ENCODE results near the gene PDGFRB. TPM values are rescaled to one million over a fixed set of nuclear protein-coding genes. Genes with fewer than 3 reads are reported as not detected.

PDGFRB gene
- polyA plus RNA-seq, 1 donor (not counting 4 experiments of a cell fraction or from before 2014, with no cell fraction given): 0.14 TPM

- no peak overlapping the region for H2AFZ ChIP-seq (ENCODE audit: control insufficient read depth, low read length)
- dilution Hi-C loops (cut with MboI; ENCODE audit: extremely low pct_ligation_motif_present, low sequenced_read_pairs): no loop called here
- no peaks in the 10 kb centered on the region for H3K9me3 ChIP-seq (ENCODE audit: control insufficient read depth, low read depth, low read length)
- no peaks in the 10 kb centered on the region for H3K4me1 ChIP-seq (ENCODE audit: control insufficient read depth, extremely low read depth, insufficient read depth, low read length)
- no peaks in the 10 kb centered on the region for H3K79me2 ChIP-seq (ENCODE audit: control insufficient read depth, insufficient read depth, low read length)
- no peak overlapping the region for H3K27ac ChIP-seq (ENCODE audit: control insufficient read depth, insufficient read depth, low read length)
- no peaks in the 10 kb centered on the region for H3K36me3 ChIP-seq (ENCODE audit: control insufficient read depth in 2 of 2, extremely low read depth in 1 of 2, insufficient read depth in 2 of 2, low read length in 2 of 2)
- H4K20me1 ChIP-seq (ENCODE audit: control insufficient read depth, extremely low read depth, insufficient read depth, low read length): no peaks in the 10 kb centered on the region
- FAIRE-seq: no peak
- H3K4me2 ChIP-seq (ENCODE audit: control insufficient read depth, extremely low read depth, insufficient read depth, low read depth, low read length): no peak overlapping the region
- H3K9me1 ChIP-seq (ENCODE audit: control insufficient read depth, extremely low read depth, insufficient read depth, low read length): no peaks in the 10 kb centered on the region
- no peak for DNase-seq (ENCODE audit: low read depth, low spot score)
- peaks cover 39% of the 10 kb centered on the region for H3K27me3 ChIP-seq (ENCODE audit: control insufficient read depth, extremely low read depth, insufficient read depth, low read length)
- H3K4me3 ChIP-seq (ENCODE audit: control insufficient read depth in 2 of 3, extremely low read depth in 1 of 3, insufficient read depth in 2 of 3, low read depth in 1 of 3, low read length in 3 of 3): no peak overlapping the region
- no peak overlapping the region for H3K9ac ChIP-seq (ENCODE audit: control insufficient read depth, extremely low read depth, insufficient read depth, low read length)
- TF ChIP-seq EZH2 (IDR thresholded peaks at IDR 0.05; ENCODE audit: low read length) (no peak), CTCF (optimal IDR thresholded peaks at IDR 0.05 in 1 of 3, IDR thresholded peaks at IDR 0.05 in 1 of 3, conservative IDR thresholded peaks at IDR 0.05 in 1 of 3; ENCODE audit: extremely low read depth in 1 of 3, insufficient read depth in 2 of 3, low read length in 3 of 3) (no peak)
Observed at GRCh38 chr5:150153483-150153882, 2.2 kb downstream of the PDGFRB start.

- Histone ChIP-seq H3K4me2 (ENCODE audit: control insufficient read depth, extremely low read depth, insufficient read depth, low read depth, low read length) (no peak overlapping the region), H3K4me1 (ENCODE audit: control insufficient read depth, extremely low read depth, insufficient read depth, low read length) (no peaks in the 10 kb centered on the region)
Observed at GRCh38 chr5:150152636-150153462, 2.8 kb downstream of the PDGFRB start.

More at GRCh38 chr5:150152636-150153462, 2.8 kb downstream of the PDGFRB start:
- Histone ChIP-seq H4K20me1 (ENCODE audit: control insufficient read depth, extremely low read depth, insufficient read depth, low read length) (no peaks in the 10 kb centered on the region), H3K79me2 (ENCODE audit: control insufficient read depth, insufficient read depth, low read length) (no peaks in the 10 kb centered on the region), H3K27ac (ENCODE audit: control insufficient read depth, insufficient read depth, low read length) (no peak overlapping the region), H3K36me3 (ENCODE audit: control insufficient read depth in 2 of 2, extremely low read depth in 1 of 2, insufficient read depth in 2 of 2, low read length in 2 of 2) (no peaks in the 10 kb centered on the region), H3K9me3 (ENCODE audit: control insufficient read depth, low read depth, low read length) (no peaks in the 10 kb centered on the region), H3K4me3 (ENCODE audit: control insufficient read depth in 2 of 3, extremely low read depth in 1 of 3, insufficient read depth in 2 of 3, low read depth in 1 of 3, low read length in 3 of 3) (no peak overlapping the region), H3K9ac (ENCODE audit: control insufficient read depth, extremely low read depth, insufficient read depth, low read length) (no peak overlapping the region), H2AFZ (ENCODE audit: control insufficient read depth, low read length) (no peak overlapping the region), H3K27me3 (ENCODE audit: control insufficient read depth, extremely low read depth, insufficient read depth, low read length) (peaks cover 39% of the 10 kb centered on the region), H3K9me1 (ENCODE audit: control insufficient read depth, extremely low read depth, insufficient read depth, low read length) (no peaks in the 10 kb centered on the region)
- DNase-seq (ENCODE audit: low read depth, low spot score) (no peak), FAIRE-seq (no peak)
- dilution Hi-C loops (cut with MboI; ENCODE audit: extremely low pct_ligation_motif_present, low sequenced_read_pairs): no loop called here
- TF ChIP-seq CTCF (optimal IDR thresholded peaks at IDR 0.05 in 1 of 3, IDR thresholded peaks at IDR 0.05 in 1 of 3, conservative IDR thresholded peaks at IDR 0.05 in 1 of 3; ENCODE audit: extremely low read depth in 1 of 3, insufficient read depth in 2 of 3, low read length in 3 of 3) (no peak), EZH2 (IDR thresholded peaks at IDR 0.05; ENCODE audit: low read length) (no peak)
